K562 (cell line): ENCODE measurements around the gene BTBD18. TPM values are rescaled to one million over a fixed set of nuclear protein-coding genes. Genes with fewer than 3 reads are reported as not detected.
A peak's percentile ranks its signal among the peaks of the same experiment; 100 is the strongest.

Experiments used
- CTCF ChIP-seq, 3 experiments: IDR thresholded peaks in 2 of 3; conservative IDR thresholded peaks in 1 of 3; 2 replicates each; pipeline ENCODE4 v1.5.1; 2011 to 2012; ENCODE audit warnings: low read length in 3 of 3, mild to moderate bottlenecking in 3 of 3, control low read depth in 2 of 3, improper control_type of control experiment in 1 of 3, inconsistent platforms in 1 of 3, low read depth in 1 of 3, mixed read lengths in 1 of 3, moderate library complexity in 1 of 3; ENCODE audit not compliant: insufficient read depth in 2 of 3
- HMG20A ChIP-seq: fragments of 450-650 bp; formaldehyde crosslinking; conservative IDR thresholded peaks from 2 replicates; pipeline ENCODE4 v1.4.0; 2020; ENCODE audit warnings: mild to moderate bottlenecking, mixed read lengths
- MAFF ChIP-seq: IDR thresholded peaks from 2 replicates; pipeline ENCODE4 v1.6.1; 2012; ENCODE audit warnings: low read length, improper control_type of control experiment
- MECOM ChIP-seq: fragments of 250-450 bp; sonication (Bioruptor Pico); IDR thresholded peaks from 2 replicates; pipeline ENCODE4 v1.8.0; 2022; ENCODE audit warnings: inconsistent platforms
- PRPF4 ChIP-seq: fragments of 200-400 bp; formaldehyde crosslinking; IDR thresholded peaks from one replicate; pipeline ENCODE4 v1.6.1; 2017; ENCODE audit warnings: low read length, low read depth, mild to moderate bottlenecking; ENCODE audit not compliant: insufficient read depth, poor library complexity, severe bottlenecking
- SP2 ChIP-seq: IDR thresholded peaks from 2 replicates; pipeline ENCODE4 v1.6.1; 2011; ENCODE audit warnings: mild to moderate bottlenecking, low read depth, low read length, moderate library complexity; ENCODE audit not compliant: poor library complexity, severe bottlenecking; ENCODE audit errors: extremely low read depth
- ZEB2 ChIP-seq: fragments of 450-650 bp; IDR thresholded peaks from 2 replicates; pipeline ENCODE4 v1.6.1; 2016
- ZHX1 ChIP-seq: fragments of 150-350 bp; conservative IDR thresholded peaks from 2 replicates; pipeline ENCODE4 v1.6.1; 2014; ENCODE audit warnings: low read length
- ZNF274 ChIP-seq: IDR thresholded peaks from 2 replicates; pipeline ENCODE4 v1.6.1; 2011; ENCODE audit warnings: low read depth, mild to moderate bottlenecking, low read length, moderate library complexity, borderline replicate concordance
- ZNF740 ChIP-seq, 3 experiments: fragments of 200-800 bp in 1 of 3; sonication (Bioruptor generic) in 1 of 3; sonication (generic) in 1 of 3; formaldehyde crosslinking in 1 of 3; IDR thresholded peaks; 2 replicates each; pipeline versions ENCODE4 v1.6.1 to v1.8.0; 2016 to 2022; ENCODE audit warnings: mild to moderate bottlenecking in 2 of 3, missing compliant biosample characterization in 2 of 3, missing genetic modification characterization in 2 of 3, missing genetic modification reagents in 1 of 3
- polyA plus RNA-seq, 8 experiments: library from polyadenylated mRNA; depleted of rRNA in 4 of 8; stranded (reverse) in 5 of 8; unstranded in 3 of 8; fragments of >200 nt; fragmentation: Nextera tagmentation in 2 of 8; fragmentation: Illumina TruSeq in 1 of 8; extraction: Ambion mirVana in 2 of 8; extraction: Trizol in 1 of 8; gene quantifications; 2 replicates each; pipeline versions ENCODE4 v1.2.1 to v1.2.3, GENCODE V29; 2011 to 2014; ENCODE audit warnings: inconsistent platforms in 1 of 8, missing spikeins in 1 of 8
- total RNA-seq, 7 experiments: library from RNA; depleted of rRNA in 6 of 7; stranded (reverse); fragments of >200 nt in 6 of 7; fragmentation: Illumina TruSeq in 2 of 7; extraction: Trizol in 2 of 7; gene quantifications; 2 replicates each; pipeline versions ENCODE4 v1.2.1 to v1.2.3, GENCODE V29; 2011 to 2021; ENCODE audit warnings: low replicate concordance in 1 of 7
- TF ChIP-seq, protein P1 (sequence below): fragments of 450-650 bp; formaldehyde crosslinking; IDR thresholded peaks from 2 replicates; pipeline ENCODE4 v1.4.0; 2020; ENCODE audit warnings: mild to moderate bottlenecking, moderate library complexity

Gene BTBD18
- total and polyA plus RNA-seq, 9 of the 15 experiments (the other 6 are each of a cell fraction or from before 2014, with no cell fraction given), result 0.06 TPM; not detected in 8

- TF ChIP-seq ZHX1, result no peak
- TF ChIP-seq MECOM (CRISPR knock-in tag), result no peak
- peak; percentile 45 to 70 (median 52); a peak in 5 of 6 replicates for TF ChIP-seq CTCF (IDR thresholded peaks at IDR 0.05 in 2 of 3, conservative IDR thresholded peaks at IDR 0.05 in 1 of 3; ENCODE audit: insufficient read depth in 2 of 3, low read depth in 1 of 3, low read length in 3 of 3)
- TF ChIP-seq, protein P1, sequence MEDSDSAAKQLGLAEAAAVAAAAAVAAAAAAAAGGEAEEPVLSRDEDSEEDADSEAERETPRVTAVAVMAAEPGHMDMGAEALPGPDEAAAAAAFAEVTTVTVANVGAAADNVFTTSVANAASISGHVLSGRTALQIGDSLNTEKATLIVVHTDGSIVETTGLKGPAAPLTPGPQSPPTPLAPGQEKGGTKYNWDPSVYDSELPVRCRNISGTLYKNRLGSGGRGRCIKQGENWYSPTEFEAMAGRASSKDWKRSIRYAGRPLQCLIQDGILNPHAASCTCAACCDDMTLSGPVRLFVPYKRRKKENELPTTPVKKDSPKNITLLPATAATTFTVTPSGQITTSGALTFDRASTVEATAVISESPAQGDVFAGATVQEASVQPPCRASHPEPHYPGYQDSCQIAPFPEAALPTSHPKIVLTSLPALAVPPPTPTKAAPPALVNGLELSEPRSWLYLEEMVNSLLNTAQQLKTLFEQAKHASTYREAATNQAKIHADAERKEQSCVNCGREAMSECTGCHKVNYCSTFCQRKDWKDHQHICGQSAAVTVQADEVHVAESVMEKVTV, result 0 out of 2 replicates have a peak, but pooled peaks have one; percentile 21
- no peak for TF ChIP-seq ZEB2
- no peak for TF ChIP-seq HMG20A (CRISPR knock-in tag)
- no peak for TF ChIP-seq PRPF4
- TF ChIP-seq SP2, result no peak
- TF ChIP-seq ZNF274, result no peak
- TF ChIP-seq ZNF740 (CRISPR knock-in tag; IDR thresholded peaks at IDR 0.05), result peak; percentile 24; the same call in 1 of the 2 replicates
- no peak for TF ChIP-seq ZNF740 (tag; IDR thresholded peaks at IDR 0.05)
- no peak for TF ChIP-seq MAFF
Observed at GRCh38 chr11:57751676-57752253, at the start of gene BTBD18 (continued).
